NCI-H748 (cell line): ENCODE results near the gene FHIT.
"Not testable (repeated sequence)": the region's sequence is repeated elsewhere in the genome, so short reads cannot be mapped to it uniquely, and the experiment has no call there.

ENCODE experiments used
- DNase-seq: peaks from one replicate; lab custom pipeline; 2025; ENCODE audit not compliant: unreplicated experiment; lab: John Stamatoyannopoulos, UW

Gene FHIT

DNA sequence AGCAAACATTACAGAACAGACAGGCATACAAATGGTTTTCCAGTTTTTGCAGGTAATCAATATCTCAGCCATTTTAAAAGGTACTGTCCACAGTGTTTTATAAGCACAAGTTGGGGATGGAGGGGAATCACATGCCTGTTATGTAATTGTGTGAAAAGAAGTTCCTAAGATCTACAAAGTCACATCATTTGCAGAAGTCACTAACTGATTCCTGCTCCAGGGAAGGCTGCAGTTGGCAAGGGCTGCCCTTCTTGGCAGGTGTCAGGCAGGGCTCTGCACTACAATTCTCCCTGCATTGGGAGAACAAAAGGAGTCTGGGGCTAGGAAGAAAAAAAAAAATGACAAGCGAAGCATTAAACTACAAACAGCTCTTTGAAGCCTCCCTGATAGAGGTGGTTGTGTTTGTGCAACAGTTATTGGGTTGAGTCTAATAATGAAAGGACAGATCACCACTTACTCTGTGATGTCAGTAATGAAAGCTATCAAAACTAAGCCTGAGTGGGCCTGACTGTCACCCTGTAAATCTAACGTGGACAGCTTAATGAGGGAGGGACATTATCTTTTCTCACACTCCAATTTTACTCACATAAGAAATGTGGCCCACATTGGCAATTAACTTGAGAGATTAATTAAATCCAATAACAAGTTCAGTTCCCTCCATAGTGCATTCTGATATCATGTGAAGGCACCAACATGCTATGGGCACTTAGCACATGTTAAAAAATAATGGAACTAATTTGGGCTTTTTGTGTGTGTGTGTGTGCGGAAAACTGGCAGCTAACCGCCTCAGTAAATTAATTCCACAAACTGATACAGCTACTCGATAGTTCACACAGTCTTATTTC lies 242.9 kb downstream of the FHIT start:
- DNase-seq = peak; percentile 31

DNA sequence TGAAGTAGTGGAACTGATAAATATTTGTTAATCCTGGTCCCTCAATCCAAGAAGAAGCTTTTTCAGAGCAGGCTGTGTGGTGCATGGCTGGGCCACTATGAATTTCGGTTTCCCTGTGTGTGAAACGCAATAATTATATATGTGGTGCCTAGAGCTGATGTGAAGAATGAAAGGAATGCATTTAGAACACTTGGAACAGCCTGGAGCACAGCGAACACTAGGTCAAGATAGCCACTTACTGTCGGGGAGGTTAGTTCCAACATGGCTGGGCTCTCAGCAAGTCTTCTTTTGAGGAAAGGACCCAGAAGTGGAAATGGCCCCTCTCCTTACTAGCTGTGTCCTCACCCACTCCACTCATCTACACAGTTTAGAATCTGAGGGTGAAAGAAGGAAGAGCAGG lies 245.7 kb downstream of the FHIT start:
- DNase-seq = no peak

GRCh38 chr3:60998858-60999257 lies 252.4 kb downstream of the FHIT start:
- peak; percentile 67 for DNase-seq

GRCh38 chr3:60992395-60992794 lies 258.9 kb downstream of the FHIT start:
- no peak for DNase-seq

DNA sequence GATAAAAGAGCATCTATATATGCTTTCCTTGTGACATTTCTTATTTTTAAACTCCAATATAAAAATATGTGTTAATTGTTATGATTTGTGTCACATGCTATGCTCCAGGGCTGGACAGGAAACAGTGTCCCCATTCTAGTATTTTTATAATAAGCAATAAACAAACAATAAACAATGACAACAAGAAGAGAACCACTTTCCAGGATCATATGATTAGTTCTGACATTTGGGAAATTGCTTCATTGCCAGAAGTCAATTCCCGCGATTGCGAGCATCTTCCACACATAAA lies 260.9 kb downstream of the FHIT start:
- DNase-seq = no peak

- no peak for DNase-seq
Measured at GRCh38 chr3:60989626-60990441, 261.4 kb downstream of the FHIT start.

DNA sequence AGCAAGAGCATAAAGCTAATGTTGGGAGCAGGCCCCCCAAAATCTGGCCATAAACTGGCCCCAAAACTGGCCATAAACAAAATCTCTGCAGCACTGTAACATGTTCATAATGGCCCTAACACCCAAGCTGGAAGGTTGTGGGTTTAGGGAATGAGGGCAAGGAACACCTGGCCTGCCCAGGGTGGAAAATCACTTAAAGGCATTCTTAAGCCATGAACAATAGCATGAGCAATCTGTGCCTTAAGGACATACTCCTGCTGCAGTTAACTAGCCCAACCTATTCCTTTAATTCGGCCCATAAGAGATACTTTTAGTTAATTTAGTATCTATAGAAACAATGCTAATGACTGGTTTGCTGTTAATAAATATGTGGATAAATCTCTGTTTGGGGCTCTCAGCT lies 264.1 kb downstream of the FHIT start:
- not testable (repeated sequence) for DNase-seq

DNA sequence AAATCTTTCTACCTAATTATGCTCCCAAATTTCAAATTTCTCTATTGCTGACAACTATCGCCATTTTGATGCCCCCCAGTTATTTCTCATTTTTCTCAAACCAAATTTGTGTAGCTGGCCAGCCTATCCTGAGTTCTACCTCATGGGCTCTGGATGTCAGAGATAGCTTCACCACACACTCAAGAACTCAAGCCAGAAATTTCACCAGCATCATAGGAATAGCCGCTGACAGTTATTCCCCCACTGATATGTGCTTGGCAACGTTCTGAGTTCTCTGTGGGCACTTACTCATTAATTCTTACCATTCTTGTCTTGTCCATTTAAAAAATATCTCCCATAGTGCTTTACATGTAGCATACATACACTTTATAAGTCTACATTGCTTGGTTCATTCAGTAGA lies 264.7 kb downstream of the FHIT start:
- no peak for DNase-seq

GRCh38 chr3:60983906-60984305 lies 267.3 kb downstream of the FHIT start:
- DNase-seq = peak; percentile 4

- DNase-seq = no peak
Measured at GRCh38 chr3:60980342-60980692, 270.9 kb downstream of the FHIT start.

- no peak for DNase-seq
Measured at GRCh38 chr3:60979461-60980341, 271.6 kb downstream of the FHIT start.

DNA sequence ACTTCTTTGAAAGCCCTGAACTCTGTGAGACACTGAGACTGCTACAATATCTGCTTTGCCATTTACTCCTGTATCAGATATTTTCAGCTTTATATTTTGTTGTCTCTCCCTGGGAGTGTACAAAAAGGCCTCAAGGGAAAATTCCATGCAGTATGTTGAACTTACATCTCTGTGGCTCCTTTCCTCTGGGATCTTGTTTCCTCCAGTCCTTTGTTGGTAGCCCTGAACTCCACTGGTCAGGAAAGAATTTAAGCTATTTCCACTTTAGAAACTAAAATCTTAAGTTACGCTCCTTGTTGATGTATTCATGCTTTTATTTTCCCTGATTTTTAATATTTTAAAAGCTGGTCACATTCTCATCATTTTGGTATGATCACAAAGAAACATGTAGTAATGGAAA lies 277.9 kb downstream of the FHIT start:
- no peak for DNase-seq

- DNase-seq = no peak
Measured at GRCh38 chr3:60972599-60972998, 278.7 kb downstream of the FHIT start.

- no peak for DNase-seq
Measured at GRCh38 chr3:60970850-60971249, 280.4 kb downstream of the FHIT start.

- no peak for DNase-seq
Measured at GRCh38 chr3:60967141-60967540, 284.1 kb downstream of the FHIT start.

- DNase-seq = no peak
Measured at GRCh38 chr3:60957541-60957940, 293.7 kb downstream of the FHIT start.

DNA sequence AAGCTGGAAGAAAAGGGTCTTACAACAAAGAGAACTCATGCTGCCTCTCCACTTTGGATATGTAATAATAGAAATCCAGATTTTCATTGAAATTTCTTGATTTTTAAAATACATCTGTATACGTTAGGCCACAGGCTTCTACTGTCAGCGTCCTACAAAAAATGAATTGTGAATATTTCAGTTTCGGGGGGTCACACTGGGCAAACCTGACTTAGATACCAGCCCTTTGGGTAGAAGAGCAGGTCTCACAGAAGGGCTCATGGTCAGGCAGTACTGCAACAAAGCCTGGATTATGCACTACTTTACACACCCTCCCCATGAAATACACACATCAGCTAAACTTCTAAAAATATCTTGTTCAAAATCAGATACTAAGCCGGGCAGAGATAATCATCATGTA lies 294.5 kb downstream of the FHIT start:
- no peak for DNase-seq

GRCh38 chr3:60955034-60955433 lies 296.2 kb downstream of the FHIT start:
- no peak for DNase-seq

- peak; percentile 18 for DNase-seq
Measured at GRCh38 chr3:60954048-60954447, 297.2 kb downstream of the FHIT start.

GRCh38 chr3:60953351-60953750 lies 297.9 kb downstream of the FHIT start:
- no peak for DNase-seq

GRCh38 chr3:60952055-60952454 lies 299.2 kb downstream of the FHIT start:
- no peak for DNase-seq

GRCh38 chr3:60949146-60949545 lies 302.1 kb downstream of the FHIT start:
- DNase-seq = no peak
